ENCODE data around the gene CERK.
"Not testable (repeated sequence)": the region's sequence is repeated elsewhere in the genome, so short reads cannot be mapped to it uniquely, and the experiment has no call there.

The CERK gene

DNA sequence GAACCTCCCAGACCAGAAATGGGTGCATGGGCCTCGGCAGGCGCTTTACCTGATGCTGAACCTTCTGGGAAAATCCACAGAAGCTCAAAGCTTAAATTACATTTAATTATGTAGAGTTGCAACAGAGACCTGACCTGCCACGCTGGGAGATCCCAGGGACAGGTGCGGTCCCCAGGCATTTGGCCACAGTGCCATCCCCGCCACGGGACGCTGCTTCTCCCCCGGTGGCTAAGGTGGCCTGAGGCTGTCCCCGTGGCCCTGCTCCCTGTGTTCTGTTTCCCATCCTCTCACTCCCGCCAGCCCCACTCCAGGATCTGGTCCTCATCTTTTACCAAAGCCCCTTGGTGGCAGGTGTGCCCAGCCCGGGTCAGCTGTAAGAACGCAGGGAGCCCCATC, 78.3 kb downstream of the CERK start:
- DNase-seq: no peak

DNA sequence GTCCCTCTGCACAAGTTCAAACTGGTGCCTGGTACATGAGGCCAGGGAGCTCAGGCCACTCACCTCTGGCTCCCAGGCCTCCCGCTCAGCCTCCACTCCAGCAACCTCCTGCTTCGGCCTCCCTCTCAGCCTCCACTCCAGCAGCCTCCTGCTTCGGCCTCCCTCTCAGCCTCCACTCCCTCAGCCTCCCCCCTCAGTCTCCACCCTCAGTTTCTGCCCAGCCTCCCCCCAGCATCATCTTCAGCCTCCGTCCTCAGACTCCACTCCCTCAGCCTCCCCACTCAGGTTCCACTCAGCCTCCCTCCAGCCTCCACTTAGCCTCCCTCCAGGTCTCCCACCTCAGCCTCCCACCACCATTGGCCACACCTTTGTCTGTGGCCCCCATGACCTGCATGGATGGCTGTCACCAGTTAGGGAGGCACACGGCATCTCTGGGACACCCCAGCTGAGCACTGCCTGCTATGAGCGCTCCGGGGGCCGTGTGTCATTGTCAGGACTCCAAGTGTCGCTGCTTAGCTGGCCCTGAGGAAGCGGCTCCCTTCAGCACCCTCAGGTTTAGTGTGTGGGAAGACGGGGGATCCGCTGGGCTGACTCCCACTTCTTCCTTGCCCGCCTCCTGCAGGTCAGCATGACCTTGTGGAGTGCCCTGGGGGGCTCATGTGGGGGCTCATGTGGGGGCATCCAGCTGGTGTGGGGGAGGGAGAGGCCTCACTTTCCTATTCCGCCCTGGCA, 78.8 kb downstream of the CERK start:
- no peak for DNase-seq

DNA sequence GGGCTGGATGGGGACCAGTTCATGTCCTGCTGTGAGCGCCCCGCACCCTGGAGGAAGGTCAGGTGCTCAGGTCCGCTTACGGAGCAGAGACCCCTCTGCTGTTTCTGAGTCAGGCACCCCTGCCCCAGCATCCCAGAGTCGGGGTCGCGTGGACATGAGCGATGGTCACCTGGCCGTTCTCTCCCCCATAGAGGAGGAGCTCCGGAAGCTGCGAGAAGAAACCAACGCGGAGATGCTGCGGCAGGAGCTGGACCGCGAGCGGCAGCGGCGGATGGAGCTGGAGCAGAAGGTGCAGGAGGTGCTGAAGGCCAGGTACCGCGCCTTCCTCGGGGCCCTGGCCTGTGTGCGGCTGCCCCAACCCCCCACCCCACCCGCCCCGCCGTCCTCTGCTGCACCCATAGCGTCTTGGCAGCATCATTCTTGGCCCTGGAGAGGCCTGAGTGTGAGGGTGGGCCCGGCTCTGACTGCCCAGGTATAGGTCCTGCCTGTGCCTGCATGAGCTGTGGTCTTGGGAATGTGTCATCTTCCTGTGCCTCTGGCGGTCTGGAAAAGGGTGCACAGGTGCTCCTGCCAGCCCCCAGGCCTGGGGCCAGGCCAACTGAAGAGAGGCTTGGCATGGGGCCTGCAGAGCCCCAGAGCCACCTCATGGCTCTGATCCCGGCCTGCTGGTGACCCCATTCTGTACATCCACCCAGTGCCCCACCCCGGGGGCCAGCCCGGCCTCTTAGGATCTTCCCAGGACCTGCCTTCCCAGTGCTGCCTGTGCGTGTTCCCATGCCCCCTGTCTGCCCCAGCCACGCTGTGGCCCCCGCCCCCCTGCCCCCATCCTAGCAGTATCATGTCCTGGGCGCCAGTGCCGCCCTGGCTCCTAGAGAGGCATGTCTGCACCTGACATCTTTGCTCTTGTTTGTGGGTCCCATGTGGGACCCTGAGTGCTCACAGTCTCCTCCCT, 79.8 kb downstream of the CERK start:
- DNase-seq: no peak

DNA sequence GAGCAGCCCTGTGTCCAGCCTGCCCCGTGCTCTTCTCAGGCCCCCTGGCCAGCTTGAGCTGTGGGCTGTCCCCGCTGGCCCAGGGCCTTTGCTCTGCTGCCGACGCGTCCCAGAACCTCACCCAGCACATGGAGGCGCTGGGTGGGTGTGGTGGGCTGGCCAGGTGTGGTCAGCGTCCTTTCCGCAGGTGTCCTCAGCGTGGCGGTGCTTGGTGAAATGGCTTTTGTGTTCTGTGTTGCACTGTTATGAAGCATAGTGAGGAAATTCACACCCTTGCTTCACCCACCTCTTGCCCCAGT, 80.4 kb downstream of the CERK start:
- no peak for DNase-seq

DNA sequence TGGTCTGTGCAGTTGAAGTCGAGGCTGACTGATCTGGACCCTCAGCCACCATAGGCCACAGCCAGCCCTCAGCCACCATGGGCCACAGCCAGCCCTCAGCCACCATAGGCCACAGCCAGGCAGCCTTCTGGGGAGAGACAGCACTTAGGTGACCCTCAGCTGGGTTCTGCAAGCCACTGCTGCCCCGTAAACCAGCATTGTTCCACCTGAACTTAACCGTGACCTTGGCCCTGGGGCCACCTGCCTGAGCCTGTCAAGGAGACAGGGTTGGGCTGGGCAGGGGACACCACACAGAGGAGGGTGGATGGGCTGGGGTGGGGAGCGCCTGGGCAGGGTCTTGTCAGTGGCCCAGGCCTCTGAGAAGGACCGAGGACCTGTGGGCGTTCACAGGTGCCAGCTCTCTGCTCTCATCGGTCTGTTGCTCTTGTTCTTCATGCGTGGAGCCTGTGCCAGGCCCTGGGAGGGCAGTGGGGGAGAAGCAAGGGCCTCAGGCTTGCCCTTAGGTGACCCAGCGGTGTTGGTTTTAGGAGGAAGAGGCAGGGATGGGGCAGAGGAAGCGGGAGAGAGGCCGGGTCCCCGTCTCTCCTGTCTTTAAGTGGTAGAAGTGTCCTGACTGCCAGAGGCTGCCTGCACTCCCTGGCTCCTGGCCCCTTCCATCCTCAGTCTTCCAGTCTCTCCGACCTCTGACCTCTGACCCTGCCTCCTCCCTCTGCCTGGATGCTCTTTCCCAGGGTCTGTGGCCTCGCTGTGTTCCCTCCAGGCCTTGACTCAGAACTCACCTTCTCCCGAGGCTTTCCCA, 81.0 kb downstream of the CERK start:
- no peak for DNase-seq

DNA sequence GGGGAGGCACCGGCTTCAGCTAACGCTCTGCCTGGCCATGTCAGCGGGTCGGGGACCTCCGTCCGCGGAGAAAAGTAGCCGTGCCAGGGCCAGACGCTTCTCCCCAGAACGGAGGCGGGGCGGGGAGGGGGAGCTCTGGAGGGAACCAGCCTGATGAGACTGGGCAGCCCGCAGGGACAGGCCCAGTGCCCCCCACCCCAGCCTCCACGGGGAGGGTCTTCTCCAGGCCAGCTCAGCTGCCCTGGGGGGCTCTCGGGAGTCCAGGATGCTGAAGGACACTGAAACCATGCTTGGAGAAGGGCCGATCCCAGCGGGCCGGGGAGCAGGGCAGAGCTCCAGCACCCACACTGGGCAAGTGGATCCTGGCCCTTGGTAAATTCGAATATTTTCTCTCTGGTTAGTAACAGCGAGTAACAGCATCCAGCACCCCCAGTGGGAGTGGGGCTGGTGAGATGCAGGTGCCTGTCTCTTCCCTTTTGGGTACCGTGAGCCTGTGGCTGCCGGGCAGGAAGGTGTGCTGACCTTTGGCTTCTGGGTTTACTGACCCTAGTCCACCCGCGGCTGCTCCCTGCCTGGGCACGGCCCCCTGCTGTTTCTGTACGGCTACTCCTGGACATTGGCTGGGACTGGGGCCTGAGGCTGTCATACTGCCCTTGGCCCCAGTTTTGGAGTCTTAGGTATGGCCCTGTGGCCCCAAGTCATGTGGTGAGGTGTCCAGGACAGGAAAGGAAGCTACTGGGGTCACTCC, 82.0 kb downstream of the CERK start:
- no peak for DNase-seq

DNA sequence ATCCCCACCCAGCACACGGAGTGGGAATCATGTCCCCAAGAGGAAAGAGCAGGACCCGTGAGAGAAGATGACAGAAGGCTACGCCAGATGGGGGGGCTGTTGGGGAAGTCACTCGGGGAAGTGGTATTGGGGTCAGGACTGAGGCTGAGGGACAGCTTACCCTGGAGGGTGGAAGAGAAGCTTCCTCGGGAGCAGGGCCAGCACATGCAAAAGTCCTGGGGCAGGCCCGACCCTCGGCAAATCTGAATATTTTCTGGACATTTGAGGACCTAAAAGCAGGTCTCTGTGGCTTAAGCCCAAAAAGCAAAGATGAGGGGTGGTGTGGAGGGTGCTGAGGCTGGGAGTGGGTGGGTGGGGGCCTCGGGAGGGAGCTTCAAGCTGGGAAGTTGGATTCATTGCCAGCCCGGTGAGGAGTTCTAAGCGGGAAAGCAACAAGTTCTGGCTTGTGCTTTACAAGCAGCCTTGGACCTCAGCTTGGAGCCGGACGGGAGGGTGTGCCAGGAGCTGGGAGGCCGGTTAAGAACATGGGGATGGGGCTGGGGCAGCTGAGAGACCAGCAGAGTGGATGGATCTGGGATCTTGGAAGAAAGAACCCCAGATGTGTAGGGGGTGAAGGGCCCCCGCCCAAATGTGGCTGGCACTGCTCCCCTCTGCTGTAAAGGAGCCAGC, 83.0 kb downstream of the CERK start:
- DNase-seq: no peak

DNA sequence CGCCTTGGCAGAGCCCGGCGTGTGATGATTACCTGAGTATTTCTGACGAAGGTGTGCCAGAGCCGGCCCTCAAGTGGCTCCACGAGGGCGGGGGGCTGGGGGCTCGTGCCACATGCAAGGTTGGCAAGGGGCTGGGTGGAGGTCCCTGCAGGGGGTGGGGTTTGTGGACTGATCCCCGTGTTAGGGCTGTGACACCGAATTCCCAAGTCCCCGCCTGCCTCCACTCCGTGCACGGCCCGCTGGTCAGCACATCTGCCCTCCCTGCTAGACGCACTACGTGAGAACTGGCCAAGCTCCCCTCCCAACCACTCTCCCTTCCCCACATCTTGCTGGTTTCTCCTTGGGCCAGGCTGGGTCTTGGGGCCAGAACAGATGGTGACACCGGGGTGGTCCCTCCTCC, 83.6 kb downstream of the CERK start:
- no peak for DNase-seq

DNA sequence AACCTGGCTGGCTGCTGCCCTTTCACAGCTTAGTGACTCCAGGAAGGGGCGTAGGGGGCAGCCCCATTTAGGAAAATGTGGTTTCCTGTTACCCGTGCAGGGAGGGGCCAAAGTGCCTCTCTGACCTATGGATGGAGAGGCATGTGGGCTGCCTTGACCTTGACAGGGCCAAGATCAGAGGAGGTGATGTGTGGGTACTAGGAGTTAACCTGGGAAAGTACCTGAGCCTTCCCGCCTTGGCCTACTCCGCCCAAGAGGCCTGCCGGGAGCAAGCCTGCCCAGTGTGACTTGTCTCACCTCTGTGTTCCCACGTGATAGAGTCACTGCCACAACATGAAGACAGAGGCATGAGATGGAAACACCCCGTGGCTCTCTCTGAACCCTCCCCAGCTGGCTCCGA, 84.5 kb downstream of the CERK start:
- DNase-seq: no peak

DNA sequence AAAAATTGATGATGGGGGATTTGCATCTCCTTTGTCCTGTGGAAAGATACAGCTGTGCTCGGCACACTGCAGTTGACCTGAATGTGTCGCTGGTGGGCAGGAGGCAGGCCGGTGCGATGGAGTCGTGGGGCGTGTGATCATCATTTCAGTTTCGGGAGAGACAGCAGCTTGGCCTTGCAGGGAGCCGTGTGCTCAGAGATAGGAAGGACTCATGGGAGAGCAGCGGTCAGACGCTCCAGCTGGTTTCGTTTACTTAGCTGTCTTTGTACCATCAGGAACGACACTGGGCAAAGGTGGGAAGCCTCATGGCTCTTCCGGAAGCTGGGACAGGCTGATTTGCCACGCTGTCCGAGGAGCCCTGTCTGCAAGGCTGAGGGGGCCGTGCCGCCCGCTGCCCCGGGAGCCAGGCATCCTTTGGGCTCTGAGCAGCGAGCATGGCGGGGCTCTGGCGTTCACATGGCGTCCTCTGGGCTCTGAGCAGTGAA, 85.2 kb downstream of the CERK start:
- DNase-seq: no peak

DNA sequence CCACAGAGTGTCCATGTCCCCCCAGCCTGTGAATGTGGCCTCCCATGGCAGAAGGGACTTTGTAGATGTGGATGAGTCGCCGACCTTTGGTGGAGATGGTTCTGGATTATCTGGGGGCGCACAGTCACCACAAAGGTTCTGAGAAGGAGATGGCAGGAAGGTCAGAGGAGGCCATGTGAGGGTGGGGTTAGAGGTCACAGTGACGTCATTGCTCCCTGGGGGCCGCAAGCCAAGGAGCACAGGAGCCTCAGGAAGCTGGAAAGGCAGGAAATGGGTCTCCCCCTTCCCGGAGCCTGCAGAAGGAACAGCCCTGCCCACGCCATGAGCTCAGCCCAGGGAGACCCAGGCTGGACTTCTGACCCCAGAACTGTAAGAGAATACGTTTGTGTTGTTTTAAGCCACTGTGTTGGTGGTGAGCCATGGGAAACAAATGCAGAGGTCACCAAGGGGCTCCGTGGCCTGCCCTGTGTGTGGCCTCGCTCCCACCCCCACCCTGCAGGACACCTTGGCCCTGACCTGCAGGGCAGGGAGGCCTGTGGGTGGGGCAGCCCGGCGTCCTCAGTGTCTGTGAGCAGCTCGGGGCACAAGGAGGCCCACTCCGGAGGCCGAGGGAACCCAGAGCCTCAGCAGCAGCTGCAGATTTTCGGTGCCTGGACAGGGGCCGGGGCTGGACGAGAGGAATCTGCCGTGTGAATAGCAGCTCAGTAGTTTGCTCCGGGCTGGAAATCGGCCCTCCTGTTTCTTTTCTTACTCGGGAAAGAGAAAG, 85.8 kb downstream of the CERK start:
- no peak for DNase-seq

DNA sequence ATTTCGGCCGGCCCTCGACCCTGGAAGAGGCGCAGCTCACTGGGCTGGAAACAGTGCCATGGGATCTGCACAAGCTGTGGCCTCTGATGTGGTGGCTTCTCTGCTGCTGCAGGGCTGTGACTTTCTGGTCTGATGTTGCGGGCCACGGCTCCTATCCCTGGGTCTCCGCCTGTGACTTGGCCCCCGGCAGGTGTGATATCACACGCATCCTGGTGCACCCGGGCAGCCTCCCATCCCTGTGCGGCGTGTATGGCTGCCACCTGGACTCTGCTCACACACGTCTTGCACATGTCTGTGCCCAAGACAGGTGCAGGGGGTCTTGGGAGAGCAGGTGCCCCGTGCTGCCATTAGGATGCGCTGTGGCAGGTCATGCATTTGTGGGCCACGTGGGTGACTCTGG, 86.7 kb downstream of the CERK start:
- no peak for DNase-seq

DNA sequence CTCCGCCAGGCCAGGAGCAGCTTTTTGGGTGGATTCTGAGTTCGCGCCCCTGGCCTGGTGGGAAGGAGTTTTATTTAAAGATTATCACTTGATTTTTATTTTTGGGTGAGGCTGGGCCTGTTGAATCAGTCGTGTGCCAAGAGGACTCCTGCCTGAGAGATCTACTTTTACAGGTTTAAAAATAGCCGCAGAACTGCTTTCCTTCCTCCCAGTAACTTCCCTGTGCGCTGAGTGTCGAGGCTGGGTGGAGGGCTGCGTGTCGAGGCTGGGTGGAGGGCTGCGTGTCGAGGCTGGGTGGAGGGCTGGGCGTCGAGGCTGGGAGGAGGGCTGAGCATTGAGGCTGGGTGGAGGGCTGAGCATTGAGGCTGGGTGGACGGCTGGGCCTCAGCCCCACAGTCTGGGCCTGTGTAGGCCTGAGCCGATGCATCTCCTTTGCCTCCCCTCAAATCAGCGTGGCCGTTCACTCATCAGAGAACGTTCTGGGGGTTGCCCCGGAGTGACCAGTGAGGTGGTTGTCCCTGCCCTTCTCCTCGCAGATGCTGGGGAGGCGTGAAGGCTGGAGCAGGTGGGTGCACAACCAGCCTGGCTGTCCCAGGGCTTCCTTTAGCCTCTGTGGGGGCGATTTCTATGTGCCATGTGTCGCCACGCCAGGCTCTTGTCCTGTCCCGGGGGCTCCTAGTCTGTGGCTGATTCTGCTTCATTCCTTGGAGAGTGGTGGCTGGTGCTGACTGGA, 87.8 kb downstream of the CERK start:
- DNase-seq: no peak

DNA sequence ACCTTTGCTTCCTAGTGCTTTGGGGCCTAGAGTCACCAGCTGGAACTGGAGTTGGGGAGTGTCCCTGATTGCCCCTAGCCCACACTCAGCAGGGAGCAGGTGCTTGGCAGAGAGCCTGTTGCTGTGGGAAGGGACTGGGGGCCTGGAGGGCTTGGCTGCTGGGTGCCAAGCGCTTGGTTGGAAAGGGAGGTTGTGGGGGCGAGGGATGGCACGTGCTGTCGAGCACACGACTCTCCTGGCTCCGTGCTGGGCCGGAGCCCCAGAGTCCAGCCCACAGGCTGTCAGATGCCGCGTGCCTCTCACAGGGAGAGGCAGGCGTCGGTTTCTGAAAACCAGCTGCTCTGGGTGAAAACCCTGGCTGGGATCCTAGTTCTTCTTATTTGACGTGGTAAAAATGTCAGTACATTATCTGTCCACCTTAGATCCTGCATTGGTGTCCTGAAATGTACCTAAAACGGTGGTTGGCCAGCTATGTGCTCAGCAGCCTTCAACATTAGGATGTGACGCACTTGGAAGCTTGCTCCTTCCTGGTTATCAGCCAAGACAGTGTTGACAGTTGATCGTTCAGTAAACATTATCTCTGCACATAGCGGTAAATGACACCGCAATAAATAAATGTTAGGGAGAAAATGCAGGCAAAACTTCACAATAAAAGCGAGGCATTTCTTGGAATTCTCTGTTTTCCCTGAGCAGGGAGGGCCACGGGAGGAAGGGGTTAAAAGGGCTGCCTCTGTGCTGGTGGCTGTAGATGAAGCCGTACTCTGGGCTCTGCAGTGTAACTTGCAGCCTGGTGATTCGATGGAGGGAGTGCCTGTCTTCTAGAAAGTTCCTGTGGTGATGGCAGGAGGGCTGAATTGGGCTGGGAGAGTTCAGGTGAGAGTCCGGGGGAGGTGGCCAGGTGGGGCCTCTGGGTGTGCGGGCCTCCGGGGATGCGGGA, 88.6 kb downstream of the CERK start:
- DNase-seq: no peak

DNA sequence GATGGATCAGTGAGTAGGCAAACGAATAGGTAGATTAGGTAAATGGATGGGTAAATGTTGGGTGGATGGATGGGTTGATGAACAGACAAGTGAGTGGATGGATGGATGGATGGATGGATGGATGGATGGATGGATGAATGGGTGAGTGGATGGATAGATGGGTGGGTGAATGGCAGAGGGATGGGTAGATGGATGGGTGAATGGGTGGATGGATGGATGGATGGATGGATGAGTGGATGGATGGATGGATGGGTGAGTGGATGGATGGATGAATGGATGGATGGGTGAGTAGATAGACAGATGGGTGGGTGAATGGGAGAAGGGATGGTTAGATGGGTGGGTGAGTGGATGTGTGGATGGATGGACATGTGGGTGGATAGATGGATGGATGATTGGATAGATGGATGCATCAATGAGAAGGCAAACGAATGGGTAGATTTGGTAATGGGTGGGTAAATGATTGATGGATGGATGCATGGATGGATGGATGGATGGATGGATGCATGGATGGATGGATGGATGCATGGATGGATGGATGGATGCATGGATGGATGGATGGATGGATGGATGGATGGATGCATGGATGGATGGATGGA, 89.7 kb downstream of the CERK start:
- DNase-seq: not testable (repeated sequence)

DNA sequence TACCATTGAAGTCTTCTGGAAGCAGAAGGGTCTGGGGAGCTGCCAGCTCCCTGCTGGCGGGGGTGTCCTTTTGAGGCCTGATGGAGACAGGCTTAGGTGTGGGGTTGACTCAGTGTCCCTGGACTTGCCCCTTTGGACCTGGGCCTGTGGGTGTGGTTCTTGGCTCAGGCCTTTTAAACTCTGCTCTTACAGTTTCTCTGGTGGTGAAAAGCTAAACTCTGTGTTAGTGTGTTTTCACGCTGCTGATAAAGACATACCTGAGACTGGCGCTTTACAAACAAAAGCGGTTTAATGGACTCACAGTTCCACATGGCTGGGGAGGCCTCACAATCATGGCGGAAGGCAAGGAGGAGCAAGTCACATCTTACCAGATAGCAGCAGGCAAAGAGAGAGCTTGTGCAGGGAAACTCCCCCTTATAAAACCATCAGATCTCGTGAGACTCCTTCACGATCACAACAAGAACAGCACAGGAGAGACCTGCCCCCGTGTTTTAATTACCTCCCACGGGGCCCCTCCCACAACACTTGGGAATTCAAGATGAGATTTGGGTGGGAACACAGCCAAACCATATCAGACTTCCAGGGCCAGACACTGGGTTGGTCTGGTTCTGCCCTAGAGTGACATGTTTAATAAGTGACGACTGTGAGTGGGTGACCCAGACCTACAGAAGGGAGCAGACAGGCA, 91.4 kb downstream of the CERK start:
- no peak for DNase-seq

DNA sequence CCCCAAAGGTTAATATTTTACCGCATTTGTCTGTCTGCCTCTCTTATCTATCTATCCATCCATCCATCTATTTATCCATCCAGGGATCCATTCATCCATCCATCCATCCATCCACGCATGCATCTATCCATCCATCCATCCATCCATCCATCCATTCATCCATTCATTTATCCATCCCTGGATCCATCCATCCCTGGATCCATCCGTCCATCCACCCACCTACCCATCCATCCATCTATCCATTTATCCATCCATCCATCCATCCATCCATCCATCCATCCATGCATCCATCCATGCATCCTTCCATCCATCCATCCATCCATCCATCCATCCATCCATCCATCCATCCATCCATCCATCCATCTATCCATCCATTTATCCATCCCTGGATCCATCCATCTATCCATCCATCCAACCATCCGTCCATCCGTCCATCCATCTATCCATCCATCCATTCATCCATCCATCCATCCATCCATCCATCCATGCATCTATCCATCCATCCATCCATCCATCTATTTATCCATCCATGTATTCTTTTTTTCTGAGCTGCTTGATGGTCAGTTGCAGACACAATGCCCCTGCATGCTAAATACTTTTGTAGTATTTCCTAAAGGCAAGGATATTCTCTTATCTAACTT, 95.1 kb downstream of the CERK start:
- DNase-seq: not testable (repeated sequence)

DNA sequence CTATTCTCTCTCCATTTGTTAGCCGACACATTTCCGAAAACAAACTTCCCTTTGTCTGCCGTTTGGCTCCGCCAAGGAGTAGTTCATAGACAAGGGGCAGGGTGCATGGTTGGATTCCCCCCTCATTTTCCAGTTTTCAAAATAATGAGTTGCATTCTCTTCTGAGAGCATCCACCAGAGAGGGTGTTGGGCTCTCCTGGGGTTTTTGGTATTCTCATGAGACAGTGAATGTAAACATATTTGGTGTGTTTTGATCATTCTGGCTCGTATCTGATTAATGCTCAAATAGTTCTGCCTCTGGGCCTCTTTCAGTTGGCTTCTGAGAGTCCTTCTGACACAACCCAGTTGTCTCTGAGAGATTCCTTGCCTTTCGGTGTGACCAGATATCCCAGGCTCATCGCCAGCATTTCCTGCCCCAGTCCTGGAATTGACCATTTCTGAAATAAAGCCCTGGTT, 96.2 kb downstream of the CERK start:
- no peak for DNase-seq

All from activated naive CD4-positive, alpha-beta T cell (primary cell).